ENCODE results near the gene SLC29A4. TPM values are rescaled to one million over a fixed set of nuclear protein-coding genes. Genes with fewer than 3 reads are reported as not detected.
"Not testable (repeated sequence)": the region's sequence is repeated elsewhere in the genome, so short reads cannot be mapped to it uniquely, and the experiment has no call there.

Gene SLC29A4
- total RNA-seq, 1 experiment from 2014 or later: 27.7 TPM

- H3K4me3 ChIP-seq (ENCODE audit: low read depth, low read length, poor library complexity, severe bottlenecking): no peak overlapping the region
- intact Hi-C loops (cut with micrococcal nuclease; ENCODE audit: unreplicated experiment): no loop called here
- TF ChIP-seq EZH2 (IDR thresholded peaks at IDR 0.05; ENCODE audit: borderline replicate concordance, low read depth, low read length, poor library complexity, severe bottlenecking) (no peak), CTCF (conservative IDR thresholded peaks at IDR 0.05; ENCODE audit: low read depth, low read length) (no peak)
- CTCF ChIA-PET: no interaction called here
- H3K27me3 ChIP-seq (replicated peaks; ENCODE audit: insufficient read depth, low read depth, low read length, poor library complexity): no peaks in the 10 kb centered on the region
- POLR2A ChIA-PET (ENCODE audit: low non-redundant PET): no interaction called here
- no TSS peak for BruUV-seq (replicated peaks)
- no peak overlapping the region for H3K27ac ChIP-seq (ENCODE audit: low read depth, low read length, poor library complexity, severe bottlenecking)
- peaks cover 9% of the 10 kb centered on the region for H3K4me1 ChIP-seq (ENCODE audit: insufficient read depth, low read length, poor library complexity, severe bottlenecking)
- no peaks in the 10 kb centered on the region for H3K36me3 ChIP-seq (ENCODE audit: insufficient read depth, low read length, poor library complexity, severe bottlenecking)
- H3K9me3 ChIP-seq (ENCODE audit: low read depth, low read length, poor library complexity, severe bottlenecking): no peaks in the 10 kb centered on the region
- DNase-seq (ENCODE audit: low spot score): no peak
Measured at GRCh38 chr7:5238500-5238899, 44.2 kb upstream of the SLC29A4 start.

GRCh38 chr7:5243261-5243660 is 39.5 kb upstream of the SLC29A4 start:
- POLR2A ChIA-PET (ENCODE audit: low non-redundant PET): no interaction called here
- intact Hi-C loops (cut with micrococcal nuclease; ENCODE audit: unreplicated experiment): loop anchor here (5.0 to 10.0 kb wide), 3 partner anchors 122 to 432 kb away; no protein-coding TSS in a partner anchor
- H3K9me3 ChIP-seq (ENCODE audit: low read depth, low read length, poor library complexity, severe bottlenecking): no peaks in the 10 kb centered on the region
- no peak for DNase-seq (ENCODE audit: low spot score)
- no peak overlapping the region for H3K4me3 ChIP-seq (ENCODE audit: low read depth, low read length, poor library complexity, severe bottlenecking)
- no peak for TF ChIP-seq CTCF (conservative IDR thresholded peaks at IDR 0.05; ENCODE audit: low read depth, low read length)
- no peak for TF ChIP-seq EZH2 (IDR thresholded peaks at IDR 0.05; ENCODE audit: borderline replicate concordance, low read depth, low read length, poor library complexity, severe bottlenecking)
- no TSS peak for BruUV-seq (replicated peaks)
- H3K36me3 ChIP-seq (ENCODE audit: insufficient read depth, low read length, poor library complexity, severe bottlenecking): no peaks in the 10 kb centered on the region
- CTCF ChIA-PET: no interaction called here
- no peaks in the 10 kb centered on the region for H3K27me3 ChIP-seq (replicated peaks; ENCODE audit: insufficient read depth, low read depth, low read length, poor library complexity)
- H3K4me1 ChIP-seq (ENCODE audit: insufficient read depth, low read length, poor library complexity, severe bottlenecking): peaks cover 9% of the 10 kb centered on the region
- H3K27ac ChIP-seq (ENCODE audit: low read depth, low read length, poor library complexity, severe bottlenecking): no peak overlapping the region

GRCh38 chr7:5248201-5248885 is 34.4 kb upstream of the SLC29A4 start:
- no peak for DNase-seq (ENCODE audit: low spot score)
- H3K9me3 ChIP-seq (ENCODE audit: low read depth, low read length, poor library complexity, severe bottlenecking): no peaks in the 10 kb centered on the region
- no peak overlapping the region for H3K27ac ChIP-seq (ENCODE audit: low read depth, low read length, poor library complexity, severe bottlenecking)
- intact Hi-C loops (cut with micrococcal nuclease; ENCODE audit: unreplicated experiment): loop anchor here (10.0 kb wide), 2 partner anchors 116 to 426 kb away; no protein-coding TSS in a partner anchor
- no peak overlapping the region for H3K4me3 ChIP-seq (ENCODE audit: low read depth, low read length, poor library complexity, severe bottlenecking)
- ChIA-PET POLR2A (ENCODE audit: low non-redundant PET) (no interaction called here), CTCF (no interaction called here)
- no peaks in the 10 kb centered on the region for H3K27me3 ChIP-seq (replicated peaks; ENCODE audit: insufficient read depth, low read depth, low read length, poor library complexity)
- no TSS peak for BruUV-seq (replicated peaks)
- TF ChIP-seq EZH2 (IDR thresholded peaks at IDR 0.05; ENCODE audit: borderline replicate concordance, low read depth, low read length, poor library complexity, severe bottlenecking): no peak
- no peak for TF ChIP-seq CTCF (conservative IDR thresholded peaks at IDR 0.05; ENCODE audit: low read depth, low read length)
- no peaks in the 10 kb centered on the region for H3K36me3 ChIP-seq (ENCODE audit: insufficient read depth, low read length, poor library complexity, severe bottlenecking)
- no peaks in the 10 kb centered on the region for H3K4me1 ChIP-seq (ENCODE audit: insufficient read depth, low read length, poor library complexity, severe bottlenecking)

GRCh38 chr7:5250787-5251186 is 32.0 kb upstream of the SLC29A4 start:
- POLR2A ChIA-PET (ENCODE audit: low non-redundant PET): not testable (repeated sequence)

GRCh38 chr7:5253529-5253928 is 29.2 kb upstream of the SLC29A4 start:
- POLR2A ChIA-PET (ENCODE audit: low non-redundant PET): interaction anchor here (0.5 kb wide), 1 partner anchor 342 kb away, joined by 10 read pairs; no protein-coding TSS in a partner anchor

More at GRCh38 chr7:5250787-5251186, 32.0 kb upstream of the SLC29A4 start:
- H3K36me3 ChIP-seq (ENCODE audit: insufficient read depth, low read length, poor library complexity, severe bottlenecking); H3K27me3 ChIP-seq (replicated peaks; ENCODE audit: insufficient read depth, low read depth, low read length, poor library complexity); BruUV-seq (replicated peaks); DNase-seq (ENCODE audit: low spot score); H3K9me3 ChIP-seq (ENCODE audit: low read depth, low read length, poor library complexity, severe bottlenecking); H3K4me3 ChIP-seq (ENCODE audit: low read depth, low read length, poor library complexity, severe bottlenecking); intact Hi-C loops (cut with micrococcal nuclease; ENCODE audit: unreplicated experiment); H3K27ac ChIP-seq (ENCODE audit: low read depth, low read length, poor library complexity, severe bottlenecking); H3K4me1 ChIP-seq (ENCODE audit: insufficient read depth, low read length, poor library complexity, severe bottlenecking): not testable (repeated sequence)
- CTCF ChIA-PET: interaction anchor here (0.6 kb wide), 1 partner anchor 15 kb away, joined by 3 read pairs; no protein-coding TSS in a partner anchor

More at GRCh38 chr7:5253529-5253928, 29.2 kb upstream of the SLC29A4 start:
- H3K4me1 ChIP-seq (ENCODE audit: insufficient read depth, low read length, poor library complexity, severe bottlenecking); H3K27ac ChIP-seq (ENCODE audit: low read depth, low read length, poor library complexity, severe bottlenecking); DNase-seq (ENCODE audit: low spot score); BruUV-seq (replicated peaks); H3K9me3 ChIP-seq (ENCODE audit: low read depth, low read length, poor library complexity, severe bottlenecking); H3K36me3 ChIP-seq (ENCODE audit: insufficient read depth, low read length, poor library complexity, severe bottlenecking); H3K4me3 ChIP-seq (ENCODE audit: low read depth, low read length, poor library complexity, severe bottlenecking); intact Hi-C loops (cut with micrococcal nuclease; ENCODE audit: unreplicated experiment); H3K27me3 ChIP-seq (replicated peaks; ENCODE audit: insufficient read depth, low read depth, low read length, poor library complexity): not testable (repeated sequence)
- CTCF ChIA-PET: interaction anchor here (0.5 kb wide), 1 partner anchor 12 kb away, joined by 4 read pairs; no protein-coding TSS in a partner anchor

Measured in A673 (cell line).